ENCODE measurements around the gene MRPL24. TPM values are rescaled to one million over a fixed set of nuclear protein-coding genes. Genes with fewer than 3 reads are reported as not detected.

The MRPL24 gene
- total and polyA plus RNA-seq, 2 of the 13 experiments (the other 11 are each of a cell fraction or from before 2014, with no cell fraction given): 38.1 to 42.9 TPM

DNA sequence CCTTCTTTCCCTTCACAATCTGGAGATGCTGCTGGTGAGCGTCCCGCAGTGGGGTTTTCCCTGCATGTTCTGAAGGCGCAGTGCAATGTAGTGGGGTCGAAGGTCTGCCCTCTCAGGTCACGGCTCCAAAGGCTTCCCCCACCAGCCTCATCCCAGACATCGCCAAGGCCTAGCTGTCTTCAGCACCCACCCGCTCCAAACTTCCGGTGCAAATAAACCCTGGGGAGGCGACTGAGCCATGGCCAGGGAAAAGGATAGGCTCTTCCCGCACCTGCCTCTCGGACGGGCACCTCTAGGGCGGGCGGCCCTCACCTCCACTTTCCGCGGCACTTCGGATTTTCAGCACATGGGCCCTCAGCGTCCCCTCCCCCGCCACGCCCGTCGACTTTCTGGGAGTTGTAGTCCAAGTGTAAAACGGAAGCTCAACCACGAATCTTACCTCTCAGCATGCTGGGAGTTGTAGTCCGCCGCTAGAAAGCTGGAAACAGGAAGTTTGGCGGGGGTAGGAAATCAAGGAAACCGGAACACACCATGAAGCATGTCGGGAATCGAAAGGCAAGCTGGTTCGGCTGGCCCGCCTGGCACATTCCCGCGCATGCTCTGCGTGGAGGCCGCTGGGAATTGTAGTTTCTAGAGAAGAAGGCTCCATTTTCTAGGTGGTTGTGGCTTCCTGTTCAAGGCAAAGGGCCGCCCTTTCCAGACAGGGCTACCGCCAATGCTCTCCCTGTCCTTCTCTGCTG, at the start of gene MRPL24 (continued):
- TF ChIP-seq SETDB1 (CRISPR knock-in tag; IDR thresholded peaks at IDR 0.05; ENCODE audit: borderline replicate concordance): no peak
- TF ChIP-seq ZNF432 (CRISPR knock-in tag; IDR thresholded peaks at IDR 0.05; ENCODE audit: borderline replicate concordance): no peak
- TF ChIP-seq, protein P1, sequence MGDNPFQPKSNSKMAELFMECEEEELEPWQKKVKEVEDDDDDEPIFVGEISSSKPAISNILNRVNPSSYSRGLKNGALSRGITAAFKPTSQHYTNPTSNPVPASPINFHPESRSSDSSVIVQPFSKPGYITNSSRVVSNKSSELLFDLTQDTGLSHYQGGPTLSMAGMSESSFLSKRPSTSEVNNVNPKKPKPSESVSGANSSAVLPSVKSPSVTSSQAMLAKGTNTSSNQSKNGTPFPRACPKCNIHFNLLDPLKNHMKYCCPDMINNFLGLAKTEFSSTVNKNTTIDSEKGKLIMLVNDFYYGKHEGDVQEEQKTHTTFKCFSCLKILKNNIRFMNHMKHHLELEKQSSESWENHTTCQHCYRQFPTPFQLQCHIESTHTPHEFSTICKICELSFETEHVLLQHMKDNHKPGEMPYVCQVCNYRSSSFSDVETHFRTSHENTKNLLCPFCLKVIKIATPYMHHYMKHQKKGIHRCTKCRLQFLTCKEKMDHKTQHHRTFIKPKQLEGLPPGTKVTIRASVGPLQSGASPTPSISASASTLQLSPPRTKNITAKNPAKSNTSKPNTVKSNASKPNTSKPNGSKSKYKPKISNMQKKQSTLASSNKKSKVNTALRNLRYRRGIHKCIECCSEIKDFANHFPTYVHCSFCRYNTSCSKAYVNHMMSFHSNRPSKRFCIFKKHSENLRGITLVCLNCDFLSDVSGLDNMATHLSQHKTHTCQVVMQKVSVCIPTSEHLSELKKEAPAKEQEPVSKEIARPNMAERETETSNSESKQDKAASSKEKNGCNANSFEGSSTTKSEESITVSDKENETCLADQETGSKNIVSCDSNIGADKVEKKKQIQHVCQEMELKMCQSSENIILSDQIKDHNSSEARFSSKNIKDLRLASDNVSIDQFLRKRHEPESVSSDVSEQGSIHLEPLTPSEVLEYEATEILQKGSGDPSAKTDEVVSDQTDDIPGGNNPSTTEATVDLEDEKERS (CRISPR knock-in tag; IDR thresholded peaks at IDR 0.05): no peak
- 0 out of 2 replicates have a peak, but pooled peaks have one; percentile 61 for TF ChIP-seq ZNF678 (CRISPR knock-in tag; IDR thresholded peaks at IDR 0.05)
- TF ChIP-seq FOXK2 (IDR thresholded peaks at IDR 0.05): peak; percentile 83
- TF ChIP-seq KDM5B (CRISPR knock-in tag; IDR thresholded peaks at IDR 0.05; ENCODE audit: borderline replicate concordance): peak; percentile 94; the same call in 1 of the 2 replicates
- peak; percentile 98 for TF ChIP-seq GABPB1 (CRISPR knock-in tag; IDR thresholded peaks at IDR 0.05)
- peak; percentile 77 for TF ChIP-seq ZNF556 (CRISPR knock-in tag; IDR thresholded peaks at IDR 0.05; ENCODE audit: borderline replicate concordance)
- no peak for TF ChIP-seq TAF15 (IDR thresholded peaks at IDR 0.05; ENCODE audit: low read depth, low read length, poor library complexity, severe bottlenecking)
- peak; percentile 76; the same call in 1 of the 2 replicates for TF ChIP-seq MIER3 (CRISPR knock-in tag; IDR thresholded peaks at IDR 0.05; ENCODE audit: borderline replicate concordance)
- TF ChIP-seq, protein P2, sequence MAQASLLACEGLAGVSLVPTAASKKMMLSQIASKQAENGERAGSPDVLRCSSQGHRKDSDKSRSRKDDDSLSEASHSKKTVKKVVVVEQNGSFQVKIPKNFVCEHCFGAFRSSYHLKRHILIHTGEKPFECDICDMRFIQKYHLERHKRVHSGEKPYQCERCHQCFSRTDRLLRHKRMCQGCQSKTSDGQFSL (CRISPR knock-in tag; IDR thresholded peaks at IDR 0.05): 0 out of 2 replicates have a peak, but pooled peaks have one; percentile 24
- peak; percentile 78 for TF ChIP-seq BRD4 (CRISPR knock-in tag; IDR thresholded peaks at IDR 0.05)
- TF ChIP-seq, protein P3, sequence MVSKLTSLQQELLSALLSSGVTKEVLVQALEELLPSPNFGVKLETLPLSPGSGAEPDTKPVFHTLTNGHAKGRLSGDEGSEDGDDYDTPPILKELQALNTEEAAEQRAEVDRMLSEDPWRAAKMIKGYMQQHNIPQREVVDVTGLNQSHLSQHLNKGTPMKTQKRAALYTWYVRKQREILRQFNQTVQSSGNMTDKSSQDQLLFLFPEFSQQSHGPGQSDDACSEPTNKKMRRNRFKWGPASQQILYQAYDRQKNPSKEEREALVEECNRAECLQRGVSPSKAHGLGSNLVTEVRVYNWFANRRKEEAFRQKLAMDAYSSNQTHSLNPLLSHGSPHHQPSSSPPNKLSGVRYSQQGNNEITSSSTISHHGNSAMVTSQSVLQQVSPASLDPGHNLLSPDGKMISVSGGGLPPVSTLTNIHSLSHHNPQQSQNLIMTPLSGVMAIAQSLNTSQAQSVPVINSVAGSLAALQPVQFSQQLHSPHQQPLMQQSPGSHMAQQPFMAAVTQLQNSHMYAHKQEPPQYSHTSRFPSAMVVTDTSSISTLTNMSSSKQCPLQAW (CRISPR knock-in tag; IDR thresholded peaks at IDR 0.05): peak; percentile 98
- TF ChIP-seq, protein P4, sequence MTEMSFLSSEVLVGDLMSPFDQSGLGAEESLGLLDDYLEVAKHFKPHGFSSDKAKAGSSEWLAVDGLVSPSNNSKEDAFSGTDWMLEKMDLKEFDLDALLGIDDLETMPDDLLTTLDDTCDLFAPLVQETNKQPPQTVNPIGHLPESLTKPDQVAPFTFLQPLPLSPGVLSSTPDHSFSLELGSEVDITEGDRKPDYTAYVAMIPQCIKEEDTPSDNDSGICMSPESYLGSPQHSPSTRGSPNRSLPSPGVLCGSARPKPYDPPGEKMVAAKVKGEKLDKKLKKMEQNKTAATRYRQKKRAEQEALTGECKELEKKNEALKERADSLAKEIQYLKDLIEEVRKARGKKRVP (CRISPR knock-in tag; IDR thresholded peaks at IDR 0.05): 0 out of 4 replicates have a peak, but pooled peaks of 1 of the 2 experiments have one; percentile 60
- no peak for TF ChIP-seq ZNF326 (CRISPR knock-in tag; IDR thresholded peaks at IDR 0.05; ENCODE audit: borderline replicate concordance)
- TF ChIP-seq ZNF775 (CRISPR knock-in tag; IDR thresholded peaks at IDR 0.05; ENCODE audit: borderline replicate concordance): peak; percentile 52; the same call in 1 of the 2 replicates
- TF ChIP-seq HOXA9 (CRISPR knock-in tag; IDR thresholded peaks at IDR 0.05; ENCODE audit: borderline replicate concordance): no peak
- TF ChIP-seq, protein P5, sequence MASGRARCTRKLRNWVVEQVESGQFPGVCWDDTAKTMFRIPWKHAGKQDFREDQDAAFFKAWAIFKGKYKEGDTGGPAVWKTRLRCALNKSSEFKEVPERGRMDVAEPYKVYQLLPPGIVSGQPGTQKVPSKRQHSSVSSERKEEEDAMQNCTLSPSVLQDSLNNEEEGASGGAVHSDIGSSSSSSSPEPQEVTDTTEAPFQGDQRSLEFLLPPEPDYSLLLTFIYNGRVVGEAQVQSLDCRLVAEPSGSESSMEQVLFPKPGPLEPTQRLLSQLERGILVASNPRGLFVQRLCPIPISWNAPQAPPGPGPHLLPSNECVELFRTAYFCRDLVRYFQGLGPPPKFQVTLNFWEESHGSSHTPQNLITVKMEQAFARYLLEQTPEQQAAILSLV (CRISPR knock-in tag; IDR thresholded peaks at IDR 0.05; ENCODE audit: borderline replicate concordance): peak; percentile 97
- TF ChIP-seq, protein P6, sequence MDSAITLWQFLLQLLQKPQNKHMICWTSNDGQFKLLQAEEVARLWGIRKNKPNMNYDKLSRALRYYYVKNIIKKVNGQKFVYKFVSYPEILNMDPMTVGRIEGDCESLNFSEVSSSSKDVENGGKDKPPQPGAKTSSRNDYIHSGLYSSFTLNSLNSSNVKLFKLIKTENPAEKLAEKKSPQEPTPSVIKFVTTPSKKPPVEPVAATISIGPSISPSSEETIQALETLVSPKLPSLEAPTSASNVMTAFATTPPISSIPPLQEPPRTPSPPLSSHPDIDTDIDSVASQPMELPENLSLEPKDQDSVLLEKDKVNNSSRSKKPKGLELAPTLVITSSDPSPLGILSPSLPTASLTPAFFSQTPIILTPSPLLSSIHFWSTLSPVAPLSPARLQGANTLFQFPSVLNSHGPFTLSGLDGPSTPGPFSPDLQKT (CRISPR knock-in tag; IDR thresholded peaks at IDR 0.05; ENCODE audit: borderline replicate concordance): peak; percentile 28; the same call in 1 of the 2 replicates
- peak; percentile 41; the same call in 1 of the 2 replicates for TF ChIP-seq ZNF224 (CRISPR knock-in tag; IDR thresholded peaks at IDR 0.05)

Data from HepG2 (cell line).